Measurements from ENCODE around the gene PPP1R15B. TPM values are rescaled to one million over a fixed set of nuclear protein-coding genes. Genes with fewer than 3 reads are reported as not detected.

The PPP1R15B gene
- total and polyA plus RNA-seq, 4 donors: 13.0 to 54.0 (median 26.1) TPM

- Histone ChIP-seq H3K4me1 (ENCODE audit: control insufficient read depth in 4 of 4, insufficient read depth in 4 of 4, low read length in 3 of 4) (peaks cover 0 to 17% (median 5%) of the 10 kb centered on the region in 4 donors), H3K4me3 (ENCODE audit: low read depth in 1 of 3, low read length in 3 of 3) (no peak within 1 kb of the TSS), H3K36me3 (ENCODE audit: control insufficient read depth in 4 of 4, insufficient read depth in 3 of 4, low read depth in 1 of 4, low read length in 3 of 4) (no peaks in the 10 kb centered on the region), H3K9ac (ENCODE audit: low read depth in 1 of 2, low read length in 2 of 2) (no peak within 1 kb of the TSS), H3K9me3 (ENCODE audit: control insufficient read depth in 4 of 4, low read length in 3 of 4) (no peaks in the 10 kb centered on the region), H3K27ac (ENCODE audit: low read depth in 1 of 2, low read length in 2 of 2) (no peak within 1 kb of the TSS), H3K27me3 (ENCODE audit: control insufficient read depth in 4 of 4, insufficient read depth in 4 of 4, low read length in 3 of 4) (no peaks in the 10 kb centered on the region)
- DNase-seq (ENCODE audit: low spot score): no peak
- TF ChIP-seq RXRA (IDR thresholded peaks at IDR 0.05): no peak
- TF ChIP-seq HNF4A (conservative IDR thresholded peaks at IDR 0.05): no peak
- TF ChIP-seq NR2F2 (IDR thresholded peaks at IDR 0.05): no peak
- TF ChIP-seq RAD21 (IDR thresholded peaks at IDR 0.05): peak; percentile 18 to 23
- no peak for TF ChIP-seq YY1 (IDR thresholded peaks at IDR 0.05)
- peak; percentile 2 for TF ChIP-seq CTCF (IDR thresholded peaks at IDR 0.05; ENCODE audit: low read depth, low read length, missing input control)
- WGBS: 58% methylated on average over 20 of the region's 20 CpGs
These were observed 52.0 kb downstream of the PPP1R15B start, which contains the start of gene PLEKHA6 for GRCh38 chr1:204359474-204360255. TSS of gene PLEKHA6 (minus strand) at chr1:204359929. CDS start at chr1:204273727, 86,202 bp downstream.

- H3K27ac ChIP-seq (ENCODE audit: low read depth in 1 of 2, low read length in 2 of 2): no peak overlapping the region
- TF ChIP-seq FOXA1 (IDR thresholded peaks at IDR 0.05): no peak
- TF ChIP-seq HNF4G (IDR thresholded peaks at IDR 0.05): no peak
- TF ChIP-seq ZBTB33 (IDR thresholded peaks at IDR 0.05): no peak
- no peak for TF ChIP-seq TAF1 (conservative IDR thresholded peaks at IDR 0.05)
- no peak for TF ChIP-seq EGR1 (IDR thresholded peaks at IDR 0.05; ENCODE audit: low read depth in 2 of 2)
- no peak for TF ChIP-seq ATF3 (IDR thresholded peaks at IDR 0.05)
- no peak for TF ChIP-seq YY1 (IDR thresholded peaks at IDR 0.05)
- TF ChIP-seq RAD21 (IDR thresholded peaks at IDR 0.05): no peak
- no peak for TF ChIP-seq SP1 (IDR thresholded peaks at IDR 0.05)
- no peak for TF ChIP-seq GABPA (IDR thresholded peaks at IDR 0.05 in 1 of 2, conservative IDR thresholded peaks at IDR 0.05 in 1 of 2)
- TF ChIP-seq CTCF (IDR thresholded peaks at IDR 0.05; ENCODE audit: low read depth, low read length, missing input control): no peak
- H3K9ac ChIP-seq (ENCODE audit: low read depth in 1 of 2, low read length in 2 of 2): no peak overlapping the region
- 73% methylated on average over 5 of the region's 5 CpGs for WGBS
- DNase-seq (ENCODE audit: low spot score): no peak
- no peaks in the 10 kb centered on the region for H3K9me3 ChIP-seq (ENCODE audit: control insufficient read depth in 4 of 4, low read length in 3 of 4)
- H3K4me1 ChIP-seq (ENCODE audit: control insufficient read depth in 4 of 4, insufficient read depth in 4 of 4, low read length in 3 of 4): peaks cover 0 to 15% (median 4%) of the 10 kb centered on the region in 4 donors
- H3K36me3 ChIP-seq (ENCODE audit: control insufficient read depth in 4 of 4, insufficient read depth in 3 of 4, low read depth in 1 of 4, low read length in 3 of 4): no peaks in the 10 kb centered on the region
- no peak overlapping the region for H3K4me3 ChIP-seq (ENCODE audit: low read depth in 1 of 3, low read length in 3 of 3)
- no peaks in the 10 kb centered on the region for H3K27me3 ChIP-seq (ENCODE audit: control insufficient read depth in 4 of 4, insufficient read depth in 4 of 4, low read length in 3 of 4)
These were observed 52.5 kb downstream of the PPP1R15B start for GRCh38 chr1:204359131-204359473.
